Naive B cell (primary cell): ENCODE results near the gene CST8. TPM values are rescaled to one million over a fixed set of nuclear protein-coding genes. Genes with fewer than 3 reads are reported as not detected.

Source experiments
- ATAC-seq, 2 donors: fragments of 150-1000 bp; cut with Tn5 transposase; 2 replicates each; pipeline ENCODE4 v1.10.0; 2021; ENCODE audit warnings: low read depth in 2 of 2, mild to moderate bottlenecking in 2 of 2, moderate library complexity in 2 of 2
- DNase-seq: peaks from one replicate; pipeline ENCODE4 v3.0.0; 2022
- H3K27ac Mint-ChIP-seq, 6 donors: one replicate each; pipeline ENCODE4 v1.8.0; 2020 to 2022; ENCODE audit warnings: mild to moderate bottlenecking in 6 of 6, mixed read lengths in 6 of 6, moderate library complexity in 5 of 6, inconsistent platforms in 2 of 6
- H3K27me3 Mint-ChIP-seq, 3 donors: one replicate each; pipeline ENCODE4 v1.8.0; 2021 to 2022; ENCODE audit warnings: mixed read lengths in 3 of 3, mild to moderate bottlenecking in 1 of 3
- H3K36me3 Mint-ChIP-seq, 2 donors: one replicate each; pipeline ENCODE4 v1.8.0; 2020 to 2022; ENCODE audit warnings: mixed read lengths in 2 of 2, inconsistent platforms in 1 of 2, mild to moderate bottlenecking in 1 of 2
- H3K4me1 Mint-ChIP-seq, 3 donors: one replicate each; pipeline ENCODE4 v1.8.0; 2020 to 2022; ENCODE audit warnings: mixed read lengths in 3 of 3, inconsistent platforms in 1 of 3, mild to moderate bottlenecking in 1 of 3, moderate library complexity in 1 of 3
- H3K4me3 Mint-ChIP-seq, 8 donors: one replicate each; pipeline ENCODE4 v1.8.0; 2020 to 2022; ENCODE audit warnings: mild to moderate bottlenecking in 8 of 8, mixed read lengths in 8 of 8, moderate library complexity in 8 of 8, inconsistent platforms in 2 of 8
- H3K9me3 Mint-ChIP-seq, 7 donors: one replicate each; pipeline ENCODE4 v1.8.0; 2020 to 2022; ENCODE audit warnings: mixed read lengths in 7 of 7, mild to moderate bottlenecking in 5 of 7, inconsistent platforms in 2 of 7, moderate library complexity in 1 of 7
- polyA plus RNA-seq, 6 donors: library from polyadenylated mRNA; unstranded; fragments of 300-500 nt; fragmentation: Illumina TruSeq; gene quantifications; one replicate each; pipeline ENCODE4 v1.2.3, GENCODE V29; 2021; ENCODE audit warnings: low read depth in 6 of 6

CST8 gene
- polyA plus RNA-seq, 6 donors from 2014 or later: not detected

DNA sequence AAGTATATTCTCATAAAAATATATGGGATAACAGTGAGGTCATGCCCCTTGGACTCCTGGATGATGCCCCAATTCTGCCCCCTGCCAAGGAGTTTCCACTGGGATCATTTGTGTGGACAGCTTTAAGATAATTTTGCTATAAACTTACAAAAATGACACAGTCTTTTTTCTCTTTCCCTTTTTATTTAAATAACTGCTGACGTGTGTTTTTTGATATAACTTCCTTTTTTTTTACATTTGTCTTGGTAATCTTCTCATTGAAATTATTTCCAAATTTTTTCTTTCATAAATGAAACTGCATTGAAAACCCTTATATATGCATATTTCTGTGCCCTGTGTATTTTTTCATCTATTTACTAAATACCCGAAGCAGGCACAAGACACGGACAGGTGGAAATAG lies 46.1 kb downstream of the CST8 start:
- ATAC-seq: no peak
- H3K27ac Mint-ChIP-seq: no peak overlapping the region
- peaks cover 0 to 6% (median 0%) of the 10 kb centered on the region in 7 donors for H3K9me3 Mint-ChIP-seq
- H3K4me3 Mint-ChIP-seq: no peak overlapping the region
- H3K4me1 Mint-ChIP-seq: no peaks in the 10 kb centered on the region
- no peaks in the 10 kb centered on the region for H3K36me3 Mint-ChIP-seq
- H3K27me3 Mint-ChIP-seq: peaks cover 0 to 12% (median 9%) of the 10 kb centered on the region in 3 donors
- no peak for DNase-seq

GRCh38 chr20:23540624-23541023 lies 49.7 kb downstream of the CST8 start:
- peaks cover 0 to 6% (median 0%) of the 10 kb centered on the region in 7 donors for H3K9me3 Mint-ChIP-seq
- H3K27me3 Mint-ChIP-seq: peaks cover 0 to 12% (median 9%) of the 10 kb centered on the region in 3 donors
- no peaks in the 10 kb centered on the region for H3K36me3 Mint-ChIP-seq
- H3K27ac Mint-ChIP-seq: peak overlapping the region in 1 of 6 donors; percentile 47
- H3K4me1 Mint-ChIP-seq: no peaks in the 10 kb centered on the region
- no peak overlapping the region for H3K4me3 Mint-ChIP-seq
- ATAC-seq (no peak), DNase-seq (no peak)

DNA sequence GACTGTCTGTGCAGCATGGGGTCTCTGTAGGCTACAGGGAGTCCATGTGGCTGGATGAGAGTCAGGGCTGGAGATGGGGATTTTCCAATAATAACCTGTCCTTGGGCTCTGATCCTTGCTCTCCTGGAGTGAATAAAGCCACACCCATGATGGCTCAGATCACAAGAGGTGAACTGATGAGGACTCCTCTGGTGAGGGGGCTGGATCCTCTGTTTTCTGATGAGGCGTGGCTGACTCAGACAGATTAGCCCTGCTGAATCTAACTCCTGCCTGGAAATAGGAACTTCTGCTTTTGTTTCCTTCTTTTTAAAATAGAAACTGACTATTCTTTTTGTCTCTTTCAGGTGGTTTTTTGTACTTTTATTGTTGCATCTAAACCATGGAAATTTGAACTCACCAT lies 50.4 kb downstream of the CST8 start:
- Mint-ChIP-seq H3K4me1 (no peaks in the 10 kb centered on the region), H3K36me3 (no peaks in the 10 kb centered on the region), H3K27ac (no peak overlapping the region), H3K27me3 (peaks cover 0 to 12% (median 9%) of the 10 kb centered on the region in 3 donors), H3K9me3 (peaks cover 0 to 6% (median 0%) of the 10 kb centered on the region in 7 donors), H3K4me3 (no peak overlapping the region)
- no peak for ATAC-seq
- no peak for DNase-seq

DNA sequence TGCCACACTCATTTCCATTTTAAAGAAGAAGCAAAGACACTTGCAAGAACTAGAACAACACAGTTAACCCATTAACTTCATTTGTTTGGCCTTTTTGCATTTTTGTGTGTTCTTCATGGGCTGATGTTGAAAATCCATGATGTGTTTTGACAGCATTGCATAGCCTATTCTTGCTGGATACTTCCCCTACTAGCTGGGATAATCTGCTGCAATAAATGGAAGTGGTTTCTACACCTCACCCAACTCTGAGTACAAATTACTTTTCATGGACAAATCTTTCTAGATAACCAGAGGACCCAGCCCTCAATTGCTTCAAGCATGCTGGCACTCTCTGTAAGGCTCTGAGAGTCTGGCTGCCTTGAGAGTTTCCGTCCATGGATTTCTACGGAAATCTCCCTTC lies 50.9 kb downstream of the CST8 start:
- Mint-ChIP-seq H3K27me3 (peaks cover 0 to 12% (median 9%) of the 10 kb centered on the region in 3 donors), H3K9me3 (peaks cover 0 to 6% (median 0%) of the 10 kb centered on the region in 7 donors), H3K27ac (no peak overlapping the region), H3K4me1 (no peaks in the 10 kb centered on the region), H3K36me3 (no peaks in the 10 kb centered on the region), H3K4me3 (no peak overlapping the region)
- DNase-seq (no peak), ATAC-seq (no peak)

GRCh38 chr20:23542801-23543200 lies 51.9 kb downstream of the CST8 start:
- H3K4me3 Mint-ChIP-seq: no peak overlapping the region
- H3K27me3 Mint-ChIP-seq: peaks cover 0 to 12% (median 9%) of the 10 kb centered on the region in 3 donors
- H3K27ac Mint-ChIP-seq: no peak overlapping the region
- no peaks in the 10 kb centered on the region for H3K36me3 Mint-ChIP-seq
- peaks cover 0 to 6% (median 0%) of the 10 kb centered on the region in 7 donors for H3K9me3 Mint-ChIP-seq
- no peaks in the 10 kb centered on the region for H3K4me1 Mint-ChIP-seq
- DNase-seq (no peak), ATAC-seq (no peak)

DNA sequence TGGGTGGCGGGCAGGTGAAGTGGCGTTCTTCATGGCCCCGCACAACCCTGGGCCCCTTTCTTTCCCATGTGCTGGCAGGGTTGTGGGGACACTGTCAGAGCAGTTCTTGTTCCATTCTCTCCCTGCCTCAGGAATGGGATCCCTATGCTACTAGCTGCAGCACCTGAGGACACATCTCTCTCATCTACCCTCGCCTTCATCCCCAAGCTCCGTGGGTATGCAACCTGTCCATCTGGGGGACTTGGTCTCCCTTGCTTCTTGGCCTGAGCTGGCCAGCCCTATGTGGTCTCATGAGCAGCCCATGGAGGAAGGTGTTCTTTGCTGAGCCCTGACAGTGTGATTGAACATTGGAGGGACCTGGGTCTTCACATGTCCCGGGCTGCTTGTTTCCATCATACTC lies 53.2 kb downstream of the CST8 start:
- no peaks in the 10 kb centered on the region for H3K36me3 Mint-ChIP-seq
- no peak for ATAC-seq
- H3K27ac Mint-ChIP-seq: peak overlapping the region in 1 of 6 donors; percentile 28
- no peak overlapping the region for H3K4me3 Mint-ChIP-seq
- no peak for DNase-seq
- no peaks in the 10 kb centered on the region for H3K4me1 Mint-ChIP-seq
- peaks cover 0 to 6% (median 0%) of the 10 kb centered on the region in 7 donors for H3K9me3 Mint-ChIP-seq
- H3K27me3 Mint-ChIP-seq: peaks cover 4 to 11% (median 6%) of the 10 kb centered on the region in 3 donors

Other genes with a start within 250 kb of the CST8 start
- 10 to 100 TPM; 58.3 to 81.9 (median 65.7) TPM for gene NXT1, start 140.3 kb upstream of the CST8 start, polyA plus RNA-seq
- gene GZF1, start 128.9 kb upstream of the CST8 start, polyA plus RNA-seq: 1 to 10 TPM in 5 of 6 donors, not detected in 1; 2.3 to 3.5 (median 3.1) TPM
- 1 to 10 TPM; 4.1 to 8.3 (median 6.3) TPM for gene NAPB, start 69.6 kb upstream of the CST8 start, polyA plus RNA-seq
- not detected for gene CSTL1, start 51.4 kb upstream of the CST8 start, polyA plus RNA-seq
- gene CST11, start 38.2 kb upstream of the CST8 start, polyA plus RNA-seq: not detected
- gene CST9L, start 77.4 kb downstream of the CST8 start, polyA plus RNA-seq: not detected
- not detected for gene CST9, start 114.8 kb downstream of the CST8 start, polyA plus RNA-seq
- gene CST3, start 146.8 kb downstream of the CST8 start, polyA plus RNA-seq: 10 to 100 TPM in 1 of 6 donors, 1 to 10 TPM in 5; 3.2 to 22.5 (median 6.5) TPM
- gene CST4, start 197.9 kb downstream of the CST8 start, polyA plus RNA-seq: not detected